Measurements from ENCODE around the gene IGDCC3.
"Not testable (repeated sequence)": the region's sequence is repeated elsewhere in the genome, so short reads cannot be mapped to it uniquely, and the experiment has no call there.

IGDCC3 gene

GRCh38 chr15:65406424-65407000, 28.7 kb upstream of the IGDCC3 start:
- no peak for DNase-seq (ENCODE audit: low spot score)

GRCh38 chr15:65405791-65406423, 28.1 kb upstream of the IGDCC3 start:
- DNase-seq (ENCODE audit: low spot score), result no peak

- no peak for DNase-seq (ENCODE audit: low spot score)
These were observed 26.5 kb upstream of the IGDCC3 start for GRCh38 chr15:65404186-65404872.

GRCh38 chr15:65402961-65403360, 25.2 kb upstream of the IGDCC3 start:
- no peak for DNase-seq (ENCODE audit: low spot score)

GRCh38 chr15:65401611-65402240, 23.9 kb upstream of the IGDCC3 start:
- no peak for DNase-seq (ENCODE audit: low spot score)

GRCh38 chr15:65400760-65401610, 23.2 kb upstream of the IGDCC3 start:
- peak; percentile 90 for DNase-seq (ENCODE audit: low spot score)

- DNase-seq (ENCODE audit: low spot score), result no peak
These were observed 22.2 kb upstream of the IGDCC3 start for GRCh38 chr15:65399997-65400396.

GRCh38 chr15:65399001-65399706, 21.4 kb upstream of the IGDCC3 start:
- DNase-seq (ENCODE audit: low spot score), result no peak

- DNase-seq (ENCODE audit: low spot score), result not testable (repeated sequence)
These were observed 20.7 kb upstream of the IGDCC3 start for GRCh38 chr15:65398486-65398885.

GRCh38 chr15:65396965-65397317, 19.1 kb upstream of the IGDCC3 start:
- DNase-seq (ENCODE audit: low spot score), result no peak

- DNase-seq (ENCODE audit: low spot score), result no peak
These were observed 18.6 kb upstream of the IGDCC3 start for GRCh38 chr15:65396283-65396964.

GRCh38 chr15:65395567-65396202, 17.9 kb upstream of the IGDCC3 start:
- DNase-seq (ENCODE audit: low spot score), result no peak

- no peak for DNase-seq (ENCODE audit: low spot score)
These were observed 17.1 kb upstream of the IGDCC3 start for GRCh38 chr15:65394936-65395335.

- no peak for DNase-seq (ENCODE audit: low spot score)
These were observed 16.5 kb upstream of the IGDCC3 start for GRCh38 chr15:65394280-65394789.

GRCh38 chr15:65393557-65393956, 15.8 kb upstream of the IGDCC3 start:
- no peak for DNase-seq (ENCODE audit: low spot score)

- DNase-seq (ENCODE audit: low spot score), result no peak
These were observed 15.3 kb upstream of the IGDCC3 start for GRCh38 chr15:65393091-65393490.

GRCh38 chr15:65392368-65392767, 14.6 kb upstream of the IGDCC3 start:
- no peak for DNase-seq (ENCODE audit: low spot score)

- DNase-seq (ENCODE audit: low spot score), result no peak
These were observed 13.9 kb upstream of the IGDCC3 start for GRCh38 chr15:65391732-65392131.

- no peak for DNase-seq (ENCODE audit: low spot score)
These were observed 12.6 kb upstream of the IGDCC3 start for GRCh38 chr15:65390447-65390846.

- no peak for DNase-seq (ENCODE audit: low spot score)
These were observed 11.4 kb upstream of the IGDCC3 start for GRCh38 chr15:65389226-65389625.

Data from GM03348 (cell line).